NCI-H526 treated with DMSO at 0.1 percent for 48 hours (cell line): ENCODE data around the gene METTL23.
"Not testable (repeated sequence)": the region's sequence is repeated elsewhere in the genome, so short reads cannot be mapped to it uniquely, and the experiment has no call there.

Experiments
- DNase-seq: peaks from one replicate; lab custom pipeline; 2025; lab: John Stamatoyannopoulos, UW

Gene METTL23

DNA sequence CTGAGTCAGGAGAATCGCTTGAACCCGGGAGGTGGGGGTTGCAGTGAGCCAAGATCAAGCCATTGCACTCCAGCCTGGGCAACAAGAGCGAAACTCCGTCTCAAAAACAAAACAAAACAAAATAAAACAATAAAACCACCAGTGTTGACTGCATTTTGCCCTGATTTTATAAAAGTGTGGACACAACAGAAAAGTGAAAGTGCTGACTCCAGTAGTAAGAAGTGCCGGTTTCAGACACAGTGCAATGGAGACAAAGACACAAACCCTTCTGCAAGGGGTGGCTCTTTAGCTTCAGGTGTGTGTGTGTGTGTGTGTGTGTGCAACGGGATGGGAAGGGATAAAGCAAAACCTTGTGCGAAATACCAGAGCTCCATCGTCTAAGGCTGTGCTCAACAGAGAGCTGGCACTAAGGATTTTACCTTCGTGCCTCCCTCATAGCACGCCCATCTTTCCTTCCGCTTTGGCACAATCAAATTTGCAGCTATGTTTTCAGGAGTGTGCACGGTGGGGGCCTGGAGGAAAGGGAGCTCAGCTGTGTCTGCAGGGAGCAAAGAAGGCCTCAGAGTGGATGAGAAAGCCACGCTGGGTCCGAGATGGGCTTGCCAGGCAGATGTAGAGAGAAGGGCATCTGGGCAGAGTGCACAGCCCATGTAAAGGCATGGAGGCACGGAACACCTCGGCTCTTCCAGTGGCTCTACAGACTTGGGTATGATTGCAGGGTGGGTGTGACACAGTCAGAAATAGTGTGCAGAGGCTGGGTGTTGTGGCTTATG, 31.4 kb upstream of the METTL23 start:
- no peak for DNase-seq

DNA sequence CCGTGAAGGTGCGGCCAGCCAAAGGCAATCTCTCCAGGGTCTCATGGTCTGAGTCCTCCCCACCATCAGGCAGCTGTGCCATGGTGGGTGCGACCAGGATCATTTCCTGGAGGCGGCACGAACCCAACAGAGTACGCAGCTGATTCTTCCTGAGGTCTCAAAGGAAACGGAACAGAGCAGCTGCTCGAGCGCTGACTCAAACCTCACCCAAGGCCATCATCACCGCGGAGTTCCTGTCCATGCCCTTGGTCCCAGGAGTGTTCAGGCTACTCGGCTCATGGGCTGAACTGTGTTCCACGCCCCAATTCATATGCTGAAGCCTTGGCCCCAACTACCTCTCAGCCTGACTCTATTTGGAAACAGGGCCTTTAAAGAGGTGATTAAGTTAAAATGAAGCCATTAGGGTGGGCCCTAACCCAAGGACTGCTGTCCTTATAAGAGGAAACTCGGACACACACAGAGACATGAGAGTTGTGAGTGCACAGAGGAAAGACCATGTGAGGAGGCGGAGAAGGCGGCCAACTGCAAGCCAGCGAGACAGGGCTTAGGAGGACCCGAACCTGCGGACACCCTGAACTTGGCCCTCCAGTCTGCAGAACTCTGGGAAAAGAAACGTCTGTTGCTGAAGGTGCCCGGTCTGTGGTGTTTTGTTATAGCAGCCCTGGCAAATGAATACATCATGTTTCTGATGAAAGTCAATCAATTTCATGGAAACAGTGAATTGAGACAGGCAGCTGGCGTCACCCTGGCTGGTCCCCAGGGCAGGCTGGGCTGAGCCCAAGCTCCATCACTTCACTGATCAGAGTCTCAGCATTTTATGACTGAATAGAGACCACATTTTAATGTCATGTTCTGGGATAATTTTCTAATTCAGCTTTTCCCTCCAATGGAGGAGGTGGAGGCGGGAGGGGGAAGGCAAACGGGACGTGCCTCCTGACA, 29.6 kb upstream of the METTL23 start:
- DNase-seq = no peak

DNA sequence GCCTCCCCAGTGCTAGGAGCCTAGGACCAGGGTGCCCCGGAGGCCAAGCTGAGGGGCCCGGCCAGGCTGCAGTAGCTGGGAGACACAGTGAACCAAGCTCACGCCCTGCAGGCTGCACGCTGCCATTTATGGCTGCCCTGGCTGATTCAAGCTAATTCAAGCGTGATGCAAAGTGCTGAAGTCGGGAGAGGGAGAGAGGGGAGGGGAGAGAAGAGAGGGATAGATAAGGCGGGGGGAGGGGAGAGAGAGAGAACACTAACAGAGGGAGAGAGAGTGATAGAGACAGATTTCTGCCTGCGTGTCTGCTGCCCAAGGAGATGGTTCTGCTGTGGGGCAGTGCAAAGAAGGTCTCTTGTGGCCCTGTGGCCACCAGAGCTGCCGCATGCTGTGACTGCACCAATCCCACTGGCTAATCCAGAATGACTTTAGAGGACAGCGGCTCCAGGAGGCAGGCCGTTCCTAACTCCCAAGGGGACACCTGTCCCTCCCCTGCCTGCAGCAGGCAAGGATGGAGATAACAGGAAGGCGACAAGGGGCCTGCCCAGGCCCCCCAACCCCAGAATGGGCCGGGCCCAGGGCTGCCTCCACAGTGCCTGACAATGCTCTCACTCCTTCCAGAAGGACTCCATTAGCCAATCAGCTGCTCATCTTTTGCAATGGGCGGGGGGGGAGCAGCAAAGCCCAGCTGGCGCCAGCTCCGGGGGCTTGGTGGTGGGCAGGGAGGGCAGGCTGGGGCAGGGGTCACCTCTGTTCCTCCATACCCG, 28.8 kb upstream of the METTL23 start:
- DNase-seq = peak; percentile 36

DNA sequence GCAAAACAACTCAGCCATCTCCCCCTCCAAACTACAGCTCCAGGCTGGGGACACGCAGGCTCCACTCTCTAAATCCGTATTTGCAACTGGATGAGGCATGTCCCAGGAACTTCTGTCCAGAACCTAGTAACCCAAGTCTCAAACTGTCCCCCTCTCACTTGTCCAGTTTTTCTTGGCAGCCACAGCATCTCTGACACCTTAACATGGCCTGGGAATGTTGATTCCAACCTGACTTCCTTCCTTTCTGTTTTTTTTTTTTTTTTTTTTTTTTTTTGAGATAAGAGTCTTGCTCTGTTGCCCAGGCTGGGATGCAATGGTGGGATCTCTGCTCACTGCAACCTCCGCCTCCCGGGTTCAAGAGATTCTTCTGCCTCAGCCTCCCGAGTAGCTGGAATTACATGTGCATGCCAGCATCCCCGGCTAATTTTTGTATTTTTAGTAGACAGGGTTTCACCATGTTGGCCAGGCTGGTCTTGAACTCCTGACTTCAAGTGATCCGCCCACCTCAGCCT, 28.1 kb upstream of the METTL23 start:
- DNase-seq = not testable (repeated sequence)

DNA sequence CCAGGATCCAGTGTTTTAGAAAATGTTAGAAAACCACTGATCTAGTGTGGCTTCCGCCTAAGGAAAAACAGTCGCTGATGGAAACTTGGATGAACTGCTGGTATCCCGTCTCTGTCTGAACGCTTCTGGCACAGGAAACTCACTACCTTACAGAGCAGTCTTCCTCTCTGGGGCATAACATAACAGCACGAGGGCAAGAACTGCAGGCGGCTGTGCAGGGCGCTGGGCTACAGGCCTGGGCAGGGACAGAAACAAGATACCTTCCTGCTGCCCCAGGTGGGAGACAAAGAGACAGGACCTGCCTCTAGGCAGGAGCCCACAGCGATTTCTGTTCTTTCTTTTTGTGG, 26.4 kb upstream of the METTL23 start:
- no peak for DNase-seq

DNA sequence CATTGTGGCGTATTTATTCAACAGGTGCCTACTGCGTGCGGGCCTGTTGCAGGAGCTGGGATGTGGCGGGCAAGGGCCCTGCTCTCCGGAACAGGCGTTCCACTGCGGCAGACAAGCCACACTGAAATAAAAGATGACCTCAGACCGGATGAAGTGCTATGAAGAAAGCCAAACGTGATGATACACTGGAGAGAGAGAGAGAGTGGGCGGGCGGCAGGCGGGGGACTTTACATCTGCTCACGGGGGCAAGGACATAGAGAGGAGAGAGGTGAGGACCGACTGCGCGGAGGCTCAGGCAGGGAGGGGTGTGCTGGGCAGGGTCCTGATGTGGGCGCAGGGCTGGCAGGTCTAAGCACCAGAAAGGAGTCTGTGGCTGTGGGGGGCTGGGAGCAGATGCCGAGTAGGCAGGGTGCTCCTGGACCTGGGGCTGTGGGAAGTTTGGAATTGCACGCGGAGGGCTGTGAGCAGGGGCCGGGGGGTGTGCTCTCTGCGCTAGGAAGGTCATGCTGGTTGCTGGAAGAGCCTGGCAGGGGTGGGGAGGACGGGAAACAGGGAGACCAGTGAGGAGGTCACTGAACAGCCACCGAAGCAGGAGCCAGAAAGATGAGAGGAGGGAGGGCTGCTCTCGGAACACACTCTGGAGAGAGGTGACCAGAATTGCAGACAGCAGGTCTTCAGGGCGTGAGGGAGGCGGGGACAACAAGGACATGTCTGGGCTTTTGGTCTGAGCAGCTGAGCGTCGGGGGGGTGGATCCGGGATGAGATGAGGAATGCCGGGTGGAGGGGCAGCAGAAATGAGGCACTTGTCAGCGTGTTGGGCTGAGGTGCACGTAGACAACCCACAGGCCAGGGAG, 25.8 kb upstream of the METTL23 start:
- no peak for DNase-seq

DNA sequence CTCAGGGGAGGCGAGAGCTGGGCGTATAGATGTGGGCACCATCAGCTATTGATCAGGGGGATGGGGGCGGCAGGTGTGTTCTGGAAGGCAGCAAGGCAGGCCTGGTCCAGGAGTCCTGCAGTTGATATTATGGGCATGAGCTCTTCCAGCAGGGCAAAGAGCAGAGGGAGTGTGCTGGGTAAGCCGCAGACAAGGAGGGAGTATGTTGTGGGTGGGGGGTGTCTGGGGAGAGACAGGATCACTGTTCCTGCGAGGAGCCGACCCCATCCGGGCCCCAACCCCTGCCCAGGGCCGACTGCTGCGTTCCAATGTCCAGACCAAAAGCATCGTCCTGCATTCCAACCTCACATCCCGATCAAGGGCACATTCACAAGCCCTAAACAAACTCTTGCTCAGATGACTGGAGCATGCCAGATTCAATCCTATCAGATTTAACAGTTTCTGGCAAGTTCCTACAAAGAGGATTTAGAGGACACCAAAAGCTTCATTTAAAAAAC, 25.1 kb upstream of the METTL23 start:
- no peak for DNase-seq

DNA sequence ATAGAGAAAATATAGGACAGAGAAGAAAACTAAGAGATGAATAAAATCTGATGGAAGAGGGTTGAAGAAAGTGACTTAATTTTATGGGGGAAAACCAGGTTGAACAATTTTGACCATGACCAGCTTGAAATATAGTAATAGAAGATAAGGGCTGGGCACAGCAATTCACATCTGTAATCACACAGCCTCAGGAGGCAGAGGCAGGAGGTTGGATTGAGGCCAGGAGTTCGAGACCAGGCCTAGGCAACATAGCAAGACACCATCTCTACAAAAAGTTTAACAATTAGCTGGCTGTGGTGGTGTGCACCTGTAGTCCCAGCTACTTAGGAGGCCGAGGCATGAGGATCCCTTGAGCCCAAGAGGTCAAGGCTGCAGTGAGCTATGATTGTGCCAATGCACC, 24.6 kb upstream of the METTL23 start:
- DNase-seq = no peak

DNA sequence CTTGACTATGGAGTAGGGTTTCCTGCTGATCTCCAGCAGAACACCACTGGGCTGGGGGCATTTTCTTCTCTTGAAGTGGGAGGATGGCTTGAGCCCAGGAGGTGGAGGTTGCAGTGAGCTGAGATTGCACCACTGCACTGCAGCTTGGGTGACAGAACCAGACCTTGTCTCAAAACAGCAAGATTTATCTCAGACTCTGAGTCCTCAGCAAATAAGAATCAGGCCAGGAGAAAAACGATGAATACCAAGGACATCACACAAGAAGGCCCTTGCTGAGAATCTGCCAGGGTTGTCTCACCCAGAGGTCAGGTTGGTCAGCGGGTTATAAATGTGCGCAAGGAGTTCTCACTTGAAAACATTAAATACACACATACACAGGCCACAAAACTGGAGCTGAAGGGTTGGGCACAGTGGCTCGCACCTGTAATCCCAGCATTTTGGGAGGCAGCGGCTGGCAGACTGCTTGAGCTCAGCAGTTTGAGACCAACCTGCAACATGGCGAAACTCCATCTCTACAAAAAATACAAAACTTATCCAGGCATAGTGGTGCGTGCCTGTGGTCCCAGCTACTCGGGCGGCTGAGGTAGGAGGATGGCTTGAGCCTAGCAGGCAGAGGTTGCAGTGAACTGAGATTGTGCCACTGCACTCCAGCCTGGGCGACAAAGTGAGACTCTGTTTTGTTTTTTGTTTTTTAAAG, 23.6 kb upstream of the METTL23 start:
- no peak for DNase-seq

DNA sequence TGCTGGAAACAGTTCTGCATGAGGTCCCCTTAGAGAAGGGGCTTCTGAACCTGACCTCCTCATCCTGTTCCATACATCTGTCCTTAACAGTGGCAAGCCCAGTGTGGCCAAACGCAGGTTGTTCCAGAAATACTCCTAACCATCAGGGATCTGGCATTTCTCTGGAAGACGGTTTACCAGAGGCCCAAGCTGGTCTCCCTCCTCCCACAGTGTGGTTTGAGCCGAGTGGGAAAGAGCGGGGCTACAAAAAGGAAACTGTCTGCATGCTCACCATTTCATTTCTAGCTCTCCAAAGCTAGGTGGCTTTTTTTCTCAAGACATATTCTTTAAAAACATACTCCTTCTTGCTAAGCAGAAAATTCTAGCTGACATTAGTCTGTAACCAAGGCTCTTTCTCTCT, 21.8 kb upstream of the METTL23 start:
- no peak for DNase-seq

DNA sequence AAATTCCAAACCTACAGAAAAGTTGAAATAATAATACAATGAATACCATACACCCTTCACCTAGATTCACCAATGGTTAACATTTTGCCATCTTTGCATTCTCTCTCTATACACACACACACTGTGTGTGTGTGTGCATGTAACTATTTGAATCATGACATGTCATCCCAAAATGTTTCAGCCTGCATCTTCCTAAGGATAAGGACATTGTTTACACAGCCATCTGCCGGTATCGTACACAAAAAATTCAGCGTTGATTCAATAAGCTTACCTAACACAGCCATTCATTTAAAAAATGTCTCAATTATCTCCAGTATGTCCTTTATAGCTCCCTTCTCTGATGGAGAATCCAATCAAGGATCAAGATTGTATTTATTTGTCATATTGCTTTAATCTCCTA, 19.8 kb upstream of the METTL23 start:
- DNase-seq = no peak

DNA sequence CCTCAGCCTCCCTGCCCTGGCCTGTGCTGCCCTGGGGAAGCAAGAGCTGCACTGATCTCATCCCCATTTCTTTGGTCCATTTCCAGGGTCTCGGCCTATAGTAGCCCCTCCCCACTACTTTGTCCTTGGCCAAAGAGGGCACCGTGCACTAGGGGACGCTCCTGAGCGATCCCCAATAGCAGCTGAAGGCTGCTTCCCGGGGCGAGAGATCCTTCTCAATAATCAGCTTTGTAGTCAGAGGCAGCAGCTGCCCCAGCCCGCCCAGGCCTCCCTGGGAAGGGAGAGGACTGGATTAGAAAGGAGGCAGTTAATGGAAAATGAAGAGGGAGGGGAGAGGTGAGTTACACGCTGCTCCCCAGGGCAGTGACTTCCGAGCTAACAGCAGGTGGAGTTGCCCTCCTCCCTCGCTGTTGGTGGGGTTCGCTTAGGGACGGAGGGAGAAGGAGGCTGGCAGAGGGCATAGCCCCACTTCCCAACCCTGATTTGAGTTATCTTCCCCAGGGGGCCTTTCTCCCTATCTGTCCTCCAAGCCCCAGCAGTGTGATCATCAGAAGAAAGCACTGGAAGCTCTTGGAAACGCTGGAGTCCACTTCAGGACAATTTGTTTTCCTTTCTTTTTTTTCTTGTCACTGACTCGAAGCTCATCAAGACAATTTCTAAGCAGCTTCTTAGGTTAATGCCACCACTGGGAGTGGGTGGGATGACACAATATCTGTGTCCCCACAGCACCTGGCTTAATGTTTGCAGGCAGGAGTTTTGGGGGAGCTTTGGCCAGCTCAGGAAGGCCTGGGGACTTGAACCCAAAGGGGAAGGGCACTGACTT, 18.4 kb upstream of the METTL23 start:
- DNase-seq = no peak

DNA sequence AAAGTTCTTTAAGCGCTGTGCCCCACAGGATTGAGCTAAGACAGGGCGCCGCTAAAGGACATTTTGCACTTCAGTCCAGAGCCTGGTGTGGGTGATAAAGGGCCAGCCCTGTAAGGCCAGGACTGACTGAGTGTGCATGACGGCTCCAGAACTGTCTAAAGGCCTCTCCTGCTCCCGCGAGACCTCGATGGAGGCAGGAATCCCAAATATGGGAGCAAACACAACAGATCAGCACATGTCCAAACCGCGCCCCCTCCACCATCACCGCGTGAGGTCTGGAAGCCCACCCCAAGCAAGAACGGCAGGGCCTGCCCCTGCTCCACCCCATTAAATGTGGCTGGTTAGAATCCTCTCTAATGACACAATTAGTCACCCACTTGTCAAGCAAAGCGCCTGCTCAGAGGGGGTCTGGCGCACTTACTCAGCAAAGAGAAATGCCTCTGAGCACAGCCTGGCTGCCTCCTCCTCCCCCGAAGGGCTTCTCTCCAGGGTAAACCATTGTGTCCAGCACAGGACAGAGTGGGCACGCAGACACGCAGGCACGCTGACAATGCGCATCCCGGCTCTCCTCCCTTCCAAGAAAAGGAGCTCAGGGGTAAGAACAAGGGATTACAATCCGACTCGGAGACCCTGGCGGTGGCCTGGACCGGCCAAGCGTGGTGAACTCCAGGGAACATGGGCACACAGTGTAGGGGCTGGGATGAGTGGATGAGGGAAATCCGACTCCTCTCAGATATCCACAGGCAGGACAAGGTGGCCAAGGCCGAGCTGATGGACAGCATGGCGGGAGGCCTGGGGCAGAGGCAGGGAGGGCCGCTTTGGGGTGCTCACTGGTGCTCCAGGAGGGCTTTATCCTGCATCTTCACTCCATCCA, 17.3 kb upstream of the METTL23 start:
- no peak for DNase-seq

DNA sequence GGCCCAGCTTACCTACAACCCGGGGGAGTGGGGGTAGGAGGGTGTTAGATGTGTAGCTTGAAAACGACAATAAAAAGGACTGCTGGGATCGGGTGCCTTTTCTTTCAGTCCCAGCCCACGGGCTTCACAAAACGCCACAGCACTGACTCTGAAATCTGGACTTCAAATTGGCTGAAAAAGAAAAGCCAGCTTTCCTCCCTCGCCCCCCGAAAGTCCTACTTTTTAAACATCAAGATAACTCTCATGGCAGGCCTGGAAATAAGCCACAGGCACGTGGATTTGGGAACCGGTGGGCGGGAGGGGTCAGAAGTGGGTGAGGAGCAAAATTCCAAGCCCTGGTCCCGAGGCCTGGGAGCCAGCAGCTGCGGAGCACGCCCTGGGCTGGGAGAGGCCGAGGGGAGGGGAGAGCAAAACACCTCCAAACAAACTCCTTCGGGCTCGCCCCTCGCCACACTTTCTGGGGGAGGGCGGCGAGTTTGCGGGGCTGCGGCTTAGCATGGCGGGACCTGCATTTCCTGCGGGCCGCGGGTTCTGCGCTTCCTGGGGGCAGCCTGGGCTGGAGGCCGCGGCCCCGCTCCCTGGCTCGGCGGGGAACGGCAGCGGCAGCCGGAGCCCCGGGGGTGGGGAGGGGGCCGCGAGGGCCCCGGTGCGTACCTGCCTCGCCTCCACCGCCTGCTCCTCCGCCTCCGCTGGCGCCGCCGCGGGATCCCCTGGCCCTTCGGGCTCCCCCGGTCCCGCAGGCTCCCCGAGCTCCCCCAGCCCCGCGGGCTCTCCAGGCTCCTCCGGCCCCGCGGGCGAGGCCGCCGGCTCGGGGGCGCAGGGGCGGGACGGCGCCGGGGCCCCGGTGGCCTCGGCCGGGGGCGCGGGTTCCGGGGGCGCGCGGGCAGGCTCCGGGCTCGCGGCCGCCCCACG, 16.4 kb upstream of the METTL23 start:
- DNase-seq = not testable (repeated sequence)

DNA sequence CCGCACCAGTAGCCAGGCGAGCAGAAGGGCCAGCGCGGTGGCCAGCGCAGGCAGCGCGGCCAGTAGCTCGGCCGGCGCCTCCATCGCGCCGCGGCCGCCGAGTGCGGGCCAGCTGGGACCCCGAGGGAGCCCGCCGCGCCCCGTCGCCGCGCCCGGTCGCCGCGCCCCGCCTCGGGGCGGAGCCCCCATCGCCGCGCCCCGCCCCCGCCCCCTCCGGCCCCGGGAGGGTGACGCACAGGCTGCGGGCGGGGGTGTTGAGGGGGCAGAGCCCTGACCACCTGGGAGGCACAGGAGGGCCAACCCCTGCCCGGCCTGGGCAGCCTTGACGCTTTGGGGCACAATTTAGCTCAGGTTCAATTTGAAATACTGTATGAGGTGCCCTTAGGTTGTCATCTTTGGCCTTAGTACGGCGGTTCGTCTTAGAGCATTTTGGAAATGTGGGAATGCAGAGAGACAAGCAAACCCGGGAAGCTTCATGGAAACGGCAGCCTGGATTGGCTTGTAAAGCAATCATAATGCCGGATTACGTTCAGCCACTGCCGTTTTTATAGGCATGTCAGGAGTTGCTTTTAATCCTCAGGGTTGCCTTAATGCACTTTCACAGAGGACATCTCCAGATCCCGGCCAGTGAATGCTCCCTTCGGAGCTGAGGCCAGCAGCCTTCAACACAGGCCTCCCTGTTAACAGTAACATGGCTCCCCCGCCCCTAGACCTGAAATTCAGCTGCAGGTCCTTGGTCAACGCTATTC, 15.6 kb upstream of the METTL23 start, which contains the start of gene MXRA7:
Gene MXRA7 (minus strand): TSS at position 103 of the 749 bp plus-strand sequence. CDS start 19 bp downstream, at position 84.
- DNase-seq = no peak

DNA sequence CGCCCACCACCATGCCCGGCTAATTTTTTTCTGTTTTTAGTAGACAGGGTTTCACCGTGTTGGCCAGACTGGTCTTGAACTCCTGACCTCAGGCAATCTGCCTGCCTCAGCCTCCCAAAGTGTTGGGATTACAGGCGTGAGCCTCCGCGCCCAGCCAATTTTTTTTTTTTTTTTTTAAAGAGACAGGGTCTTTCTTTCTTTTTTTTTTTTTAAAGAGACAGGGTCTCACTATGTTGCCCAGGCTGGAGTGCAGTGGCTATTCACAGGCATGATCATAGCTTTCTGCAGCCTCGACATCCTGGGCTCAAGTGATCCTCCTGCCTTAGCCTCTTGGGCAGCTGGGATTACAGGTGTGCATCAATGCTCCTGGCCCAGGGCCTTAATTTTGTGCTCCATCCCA, 14.3 kb upstream of the METTL23 start:
- not testable (repeated sequence) for DNase-seq

DNA sequence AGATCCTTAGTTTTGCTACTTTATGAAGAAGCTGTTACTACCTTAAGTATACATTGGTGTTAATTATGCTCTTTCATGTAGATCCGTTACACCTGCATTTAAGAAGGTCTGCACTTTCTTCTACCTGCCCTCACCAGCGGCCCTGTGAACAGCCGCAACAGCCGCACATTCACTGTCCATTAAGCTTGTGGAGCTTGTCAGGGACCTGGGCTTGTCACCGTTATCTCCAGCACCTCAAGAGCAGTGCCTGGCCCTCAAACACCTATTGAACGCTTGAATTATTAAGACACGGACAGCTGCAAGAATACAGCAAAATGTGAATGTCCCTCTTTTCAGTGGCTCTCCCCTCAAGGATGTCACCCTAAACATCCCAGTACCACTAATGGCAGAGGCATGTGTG, 12.9 kb upstream of the METTL23 start:
- no peak for DNase-seq
